Measurements from ENCODE around the gene CABP5. TPM values are rescaled to one million over a fixed set of nuclear protein-coding genes. Genes with fewer than 3 reads are reported as not detected.
A peak's percentile ranks its signal among the peaks of the same experiment; 100 is the strongest.
"Not testable (repeated sequence)": the region's sequence is repeated elsewhere in the genome, so short reads cannot be mapped to it uniquely, and the experiment has no call there.

The CABP5 gene
- polyA plus RNA-seq (2013, experiment 1 of 2; ENCODE audit: insufficient read length) = not detected
- polyA plus RNA-seq (2013, experiment 2 of 2; ENCODE audit: insufficient read length) = not detected

DNA sequence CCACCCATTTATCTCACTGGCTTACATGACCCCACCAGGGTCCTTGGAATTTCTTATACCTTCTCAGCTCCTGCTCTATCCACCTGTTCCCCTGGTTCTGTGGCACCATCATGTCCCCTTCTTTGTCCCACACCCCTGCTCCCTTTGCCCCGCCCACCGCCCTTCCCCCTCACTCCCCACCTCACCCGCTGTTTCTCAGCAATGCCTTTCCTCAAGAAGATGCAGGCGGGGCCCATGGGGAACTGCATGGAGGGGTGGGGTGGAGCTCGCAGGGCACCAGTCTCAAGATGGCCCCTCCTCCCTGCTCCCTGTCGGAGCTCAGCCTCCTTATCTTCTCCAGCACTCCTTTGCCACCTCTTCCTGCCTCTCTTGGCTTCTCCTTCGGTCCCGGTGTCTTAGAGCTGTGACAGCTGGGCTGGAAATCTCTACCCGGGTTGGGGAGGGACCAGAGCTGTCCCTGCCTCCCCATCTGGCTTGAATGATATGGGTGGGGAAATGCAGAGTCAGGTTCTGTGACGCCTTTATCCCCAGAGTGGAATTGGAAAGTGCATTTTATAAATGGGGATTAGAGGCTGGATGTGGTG, at the start of gene CABP5:
CABP5 (minus strand) TSS at position 405 of the 584 bp plus-strand sequence; CDS start at position 248, 157 bp downstream.
- DNase-seq = no peak

DNA sequence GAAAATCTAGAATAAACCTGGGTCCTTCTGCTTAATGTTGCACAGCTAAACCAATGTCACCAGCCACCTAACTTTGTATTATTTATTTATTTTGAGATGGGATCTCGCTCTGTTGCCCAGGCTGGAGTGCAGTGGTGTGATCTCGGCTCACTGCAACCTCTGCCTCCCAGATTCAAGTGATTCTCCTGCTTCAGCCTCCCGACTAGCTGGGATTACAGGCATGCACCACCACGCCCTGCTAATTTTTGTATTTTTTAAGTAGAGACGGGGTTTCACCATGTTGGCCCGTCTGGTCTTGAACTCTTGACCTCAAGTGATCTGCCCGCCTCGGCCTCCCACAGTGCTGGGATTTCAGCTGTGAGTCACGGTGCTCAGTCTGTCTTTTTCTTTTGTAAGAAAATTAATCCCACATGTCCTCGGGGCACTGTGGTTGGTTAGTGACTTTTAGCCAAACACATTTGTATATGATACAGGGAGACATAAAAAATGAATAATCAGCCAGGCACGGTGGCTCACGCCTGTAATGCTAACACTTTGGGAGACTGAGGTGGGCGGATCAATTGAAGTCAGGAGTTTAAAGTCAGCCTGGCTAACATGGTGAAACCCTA, 47.3 kb upstream of the CABP5 start:
- DNase-seq = peak; percentile 98

GRCh38 chr19:48090281-48090802, 46.5 kb upstream of the CABP5 start:
- peak; percentile 42 for DNase-seq

- not testable (repeated sequence) for DNase-seq
Measured at GRCh38 chr19:48088991-48089390, 45.1 kb upstream of the CABP5 start.

- DNase-seq = no peak
Measured at GRCh38 chr19:48085904-48086864, 42.3 kb upstream of the CABP5 start.

DNA sequence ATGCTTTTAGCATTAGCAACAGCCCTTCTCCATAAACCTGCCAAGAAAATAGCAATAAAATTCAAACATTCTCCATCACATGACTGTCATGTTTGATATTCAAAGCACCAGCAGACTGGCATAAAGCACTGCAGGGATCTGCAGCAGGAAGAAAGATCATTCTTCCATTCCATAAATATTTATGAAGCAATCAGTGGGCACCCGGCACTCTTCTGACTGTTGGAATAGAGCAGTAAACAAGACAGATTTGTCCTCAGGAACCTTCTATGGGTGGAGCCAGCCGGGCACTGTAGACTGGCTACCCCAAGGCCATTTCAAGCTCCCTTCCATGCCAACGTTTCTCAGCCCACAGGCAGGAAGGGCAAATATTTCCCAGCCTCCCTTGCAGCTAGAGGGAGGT, 41.2 kb upstream of the CABP5 start:
- no peak for DNase-seq

DNA sequence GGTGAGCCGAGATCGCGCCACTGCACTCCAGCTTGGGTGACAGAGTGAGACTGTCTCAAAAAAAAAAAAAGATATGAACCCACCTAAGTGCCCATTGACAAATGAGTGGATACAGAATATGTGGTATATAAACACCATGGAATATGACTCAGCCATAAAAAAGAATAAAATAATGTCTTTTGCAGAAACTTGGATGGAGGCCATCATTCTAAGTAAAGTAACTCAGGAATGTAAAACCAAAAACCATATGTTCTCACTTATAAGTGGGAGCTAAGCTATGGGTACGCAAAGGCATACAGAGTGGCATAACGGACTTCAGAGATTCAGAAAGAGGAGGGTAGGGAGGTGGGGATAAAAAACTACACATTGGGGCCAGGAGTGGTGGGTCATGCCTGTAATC, 37.2 kb upstream of the CABP5 start:
- DNase-seq = peak; percentile 50

- DNase-seq = not testable (repeated sequence)
Measured at GRCh38 chr19:48070177-48070769, 26.4 kb upstream of the CABP5 start.

DNA sequence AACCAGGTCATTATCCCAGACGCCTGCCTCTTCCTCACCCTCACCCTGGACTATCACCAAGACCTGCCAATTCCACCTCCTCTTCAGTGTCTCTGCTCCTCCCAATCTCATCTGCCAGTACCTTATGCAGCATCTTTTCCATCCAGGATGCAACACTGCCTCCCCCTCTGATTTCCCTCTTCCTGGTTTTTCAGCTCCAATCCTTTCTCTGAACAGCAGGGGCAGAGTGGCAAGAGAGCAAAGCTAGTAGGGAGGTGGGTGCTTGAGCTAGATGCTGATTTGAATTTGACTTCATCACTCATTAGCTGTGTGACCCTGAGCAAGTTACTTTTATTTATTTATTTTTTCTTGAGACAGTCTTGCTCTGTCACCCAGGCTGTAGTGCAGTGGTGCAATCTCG, 25.6 kb upstream of the CABP5 start:
- DNase-seq = no peak

- DNase-seq = peak; percentile 22
Measured at GRCh38 chr19:48064509-48064908, 20.6 kb upstream of the CABP5 start.

DNA sequence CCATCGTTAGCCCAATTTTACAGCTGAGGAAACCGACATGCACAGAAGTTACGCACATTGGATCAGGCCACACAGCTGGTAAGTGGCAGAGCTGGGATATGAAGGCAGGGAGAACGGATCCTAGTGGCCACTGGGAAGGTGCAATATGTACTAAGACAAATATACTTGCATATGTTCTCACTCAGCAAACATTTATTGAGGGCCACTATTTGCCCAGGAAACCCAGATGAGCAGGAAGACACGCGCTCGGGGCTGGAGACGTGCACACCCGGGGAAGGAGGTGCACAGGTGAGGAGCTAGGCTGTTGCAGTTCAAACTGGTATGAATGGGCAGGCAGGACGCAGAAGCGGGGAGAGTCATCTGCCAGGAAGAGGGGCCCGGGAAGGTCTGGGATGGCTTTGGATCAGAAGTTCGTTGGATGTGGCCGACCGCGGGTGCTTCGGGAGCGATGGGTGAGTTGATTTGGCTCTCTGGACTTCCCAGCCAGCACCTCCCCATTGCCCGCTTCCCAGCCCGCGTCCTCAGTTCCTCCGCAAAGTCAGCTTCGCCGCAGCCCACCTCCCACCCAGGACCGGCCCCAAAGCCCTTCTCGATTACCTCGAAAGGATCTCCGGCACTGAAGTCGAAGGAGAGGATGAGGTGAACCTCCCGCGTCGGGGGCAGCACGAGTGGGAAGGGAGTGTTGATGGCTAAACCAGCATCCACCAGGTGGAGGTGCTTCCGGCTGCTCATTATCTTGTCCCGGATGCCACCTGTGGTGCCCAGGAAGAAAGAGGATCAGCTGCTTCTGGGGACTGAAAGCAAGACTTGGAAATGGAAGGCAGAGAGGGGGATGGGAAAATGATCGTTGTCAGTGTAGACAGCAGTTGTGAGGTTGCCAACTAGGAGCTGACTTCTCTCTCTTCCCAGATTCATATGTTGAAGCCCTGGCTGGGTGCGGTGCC, 17.8 kb upstream of the CABP5 start:
- DNase-seq = no peak

DNA sequence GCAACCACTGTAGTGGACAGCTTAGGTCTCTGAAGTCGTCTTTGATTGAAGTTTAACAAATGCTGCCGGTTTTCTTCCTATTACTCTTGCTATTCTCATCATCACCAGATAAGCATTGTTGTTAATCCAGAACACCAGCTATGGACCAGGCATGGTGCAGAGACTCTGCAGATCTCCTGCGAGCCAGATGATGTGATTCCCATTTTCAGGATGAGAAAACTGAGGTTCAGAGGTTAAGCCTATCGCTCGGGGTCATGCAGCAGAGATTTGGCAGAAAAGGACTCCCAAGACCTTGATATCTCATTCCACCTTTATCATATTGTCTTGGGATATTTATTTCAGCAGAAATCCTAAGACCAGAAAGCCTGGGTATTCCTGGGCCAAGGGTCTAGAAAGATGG, 16.5 kb upstream of the CABP5 start:
- no peak for DNase-seq

- DNase-seq = no peak
Measured at GRCh38 chr19:48059331-48059730, 15.5 kb upstream of the CABP5 start.

- no peak for DNase-seq
Measured at GRCh38 chr19:48053856-48054255, 10.0 kb upstream of the CABP5 start.

- no peak for DNase-seq
Measured at GRCh38 chr19:48053076-48053475, 9.2 kb upstream of the CABP5 start.

- DNase-seq = no peak
Measured at GRCh38 chr19:48051335-48052033, 7.6 kb upstream of the CABP5 start.

DNA sequence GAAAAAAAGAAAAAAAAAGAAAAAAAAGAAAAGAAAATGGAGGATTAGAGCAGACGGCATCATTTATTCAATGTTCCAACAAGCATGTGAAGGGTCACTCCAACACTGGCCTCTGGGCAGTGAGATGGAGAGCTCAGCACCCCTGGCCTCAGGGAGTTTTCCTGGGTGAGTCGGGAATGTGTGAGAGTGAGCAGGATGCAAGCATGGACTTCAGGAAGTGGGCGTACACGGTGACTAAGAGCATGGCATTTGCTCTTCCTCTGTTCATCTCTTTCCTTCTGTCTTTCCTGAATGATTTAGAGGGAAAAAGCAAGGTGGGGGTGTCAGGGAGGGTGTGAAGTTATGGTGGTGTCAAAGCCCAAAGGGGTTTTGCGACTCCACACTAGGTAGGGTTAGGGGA, 682 bp upstream of the CABP5 start:
- DNase-seq = no peak

GRCh38 chr19:48041877-48042580, 1.9 kb downstream of the CABP5 start:
- DNase-seq = no peak

GRCh38 chr19:48036765-48037164, 7.1 kb downstream of the CABP5 start:
- no peak for DNase-seq

- DNase-seq = no peak
Measured at GRCh38 chr19:48033604-48034003, 10.3 kb downstream of the CABP5 start.
